Measurements from ENCODE around the gene BATF.
A peak's percentile ranks its signal among the peaks of the same experiment; 100 is the strongest.

The BATF gene

DNA sequence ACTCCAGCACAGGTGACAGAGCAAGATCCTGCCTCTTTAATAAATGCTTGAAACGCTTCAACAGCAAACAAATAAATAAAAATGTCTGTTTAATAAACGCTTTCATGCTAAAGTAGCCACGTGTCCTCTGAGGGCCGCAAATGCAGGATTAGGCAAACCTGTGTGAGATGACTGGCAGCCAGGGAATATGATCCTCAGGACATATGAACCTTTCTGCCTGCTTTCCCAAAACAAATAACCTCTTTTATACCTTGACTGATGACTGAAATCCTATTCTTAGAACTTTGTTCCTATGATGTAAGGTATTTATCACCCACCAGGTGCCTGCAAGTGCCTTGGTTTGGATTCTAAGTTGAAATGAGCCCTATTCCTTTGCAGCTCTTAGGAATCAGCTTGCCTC, 41.7 kb downstream of the BATF start:
- no peak for DNase-seq

GRCh38 chr14:75565056-75565455, 42.8 kb downstream of the BATF start:
- DNase-seq = no peak

- no peak for DNase-seq
These were observed 44.1 kb downstream of the BATF start for GRCh38 chr14:75566321-75566720.

- DNase-seq = no peak
These were observed 44.5 kb downstream of the BATF start for GRCh38 chr14:75566752-75567151.

- no peak for DNase-seq
These were observed 45.9 kb downstream of the BATF start for GRCh38 chr14:75568140-75568539.

DNA sequence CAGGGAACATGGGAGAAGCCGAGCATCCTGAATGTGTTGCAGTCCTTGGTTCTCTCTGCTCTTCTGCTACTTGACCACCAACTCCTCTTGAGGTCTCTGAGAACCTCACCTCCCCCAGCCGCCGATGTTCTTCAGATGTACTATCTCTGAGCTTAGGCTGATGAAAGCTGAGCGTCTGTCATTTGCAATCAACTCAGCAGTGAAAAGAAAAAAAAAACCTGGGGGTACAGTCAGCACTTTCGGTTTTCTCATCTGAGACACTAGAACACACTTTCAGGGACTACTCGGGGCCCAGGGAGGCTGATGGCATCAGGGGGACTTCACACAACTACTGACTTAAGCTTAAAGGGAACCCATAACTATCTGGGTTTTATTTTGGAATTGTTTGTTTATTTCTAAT, 46.5 kb downstream of the BATF start:
- no peak for DNase-seq

DNA sequence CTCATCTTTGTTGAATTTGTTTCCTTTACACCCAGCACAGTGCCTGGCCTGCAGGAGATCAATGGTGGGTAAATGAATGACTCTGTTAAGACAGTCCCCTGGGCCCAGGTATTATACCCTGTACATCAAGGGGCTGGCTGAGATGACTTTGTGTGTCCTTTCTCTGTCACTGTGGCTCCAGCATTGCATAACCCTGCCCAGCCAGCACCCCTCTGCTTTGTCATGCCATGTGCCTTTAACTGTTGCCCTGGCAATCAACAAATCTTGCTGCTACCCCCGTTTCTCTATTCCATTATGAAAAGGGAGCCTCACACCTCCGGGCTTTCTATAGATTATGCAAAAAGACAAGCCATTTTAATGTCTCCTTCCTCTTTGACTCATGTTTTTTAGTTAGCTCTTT, 48.5 kb downstream of the BATF start:
- DNase-seq = no peak

GRCh38 chr14:75572104-75572503, 49.8 kb downstream of the BATF start:
- DNase-seq = no peak

DNA sequence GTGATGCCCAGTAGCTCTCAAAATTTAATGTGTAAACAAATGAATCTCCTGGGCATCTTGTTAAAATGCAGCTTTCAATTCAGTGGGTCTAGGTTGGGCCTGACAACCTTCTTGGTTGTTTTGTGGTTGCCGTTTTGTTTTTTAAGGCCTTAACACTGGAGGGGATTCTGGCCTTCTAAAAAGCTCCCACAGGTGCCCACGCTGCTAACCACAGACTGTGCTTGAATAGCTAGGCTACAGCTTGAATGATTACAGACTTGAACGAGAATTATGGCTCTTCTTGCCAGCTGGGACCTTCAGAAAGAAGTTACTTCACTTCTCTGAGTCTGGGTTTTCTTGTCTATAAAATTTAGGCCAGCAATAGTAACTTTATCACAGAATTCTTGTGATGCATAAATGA, 54.8 kb downstream of the BATF start:
- no peak for DNase-seq

DNA sequence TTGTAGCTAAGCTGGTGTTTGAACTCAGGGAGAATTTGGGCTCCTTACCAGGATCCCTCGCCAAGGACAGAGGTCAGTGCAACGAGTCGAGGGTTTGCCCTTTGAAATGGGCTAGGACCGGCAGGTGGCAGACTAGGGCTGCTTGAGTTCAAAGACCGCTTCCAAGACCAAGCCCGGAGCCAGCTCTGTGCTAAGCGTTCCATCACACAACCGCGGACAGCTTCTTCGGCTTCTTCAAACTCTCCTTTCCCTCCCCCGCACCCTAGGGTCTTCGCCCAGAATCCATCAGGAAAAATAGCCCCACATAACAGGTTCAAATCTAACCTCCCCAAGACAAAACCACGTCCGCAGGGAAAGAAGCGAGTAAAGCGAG, 55.4 kb downstream of the BATF start:
- peak in 1 of 2 experiments; percentile 8 for DNase-seq

DNA sequence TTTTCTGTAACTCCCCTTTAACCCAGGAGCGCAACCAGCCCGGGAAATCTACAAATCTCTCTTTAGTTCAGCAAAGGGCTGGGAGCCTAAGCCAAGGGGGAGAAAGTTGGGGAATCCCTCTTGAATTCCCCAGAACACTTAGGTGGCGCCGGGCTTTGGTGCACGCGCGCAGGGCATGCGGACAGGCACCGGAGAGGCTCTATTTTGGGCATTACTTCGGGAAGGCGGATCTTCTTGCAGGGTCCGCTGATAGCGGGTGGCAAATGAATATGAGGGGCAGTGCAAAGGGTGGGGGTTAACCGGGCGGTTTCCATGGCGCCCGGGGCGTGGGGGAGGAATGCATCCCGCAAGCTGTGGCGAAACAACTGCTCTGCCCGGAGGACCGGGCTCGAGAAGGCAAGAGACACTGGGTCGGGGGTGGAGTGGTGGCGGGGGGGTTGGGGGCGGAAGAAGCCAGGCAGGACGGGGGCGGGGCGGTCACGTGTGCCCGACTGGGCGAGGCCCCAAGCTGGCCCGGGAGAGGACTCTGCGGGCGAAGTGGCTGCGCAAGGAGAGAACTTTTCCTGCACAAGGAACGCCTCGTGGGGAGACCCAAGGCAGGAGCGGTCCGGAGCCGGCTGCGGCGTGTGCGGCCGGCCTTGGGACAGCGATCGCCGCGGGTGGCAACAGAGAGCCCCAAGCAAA, 56.0 kb downstream of the BATF start, which contains the start of gene FLVCR2:
Gene FLVCR2 (plus strand): TSS at position 519 of the 684 bp plus-strand sequence. CDS start 353 bp downstream, outside the sequence.
- DNase-seq = no peak

DNA sequence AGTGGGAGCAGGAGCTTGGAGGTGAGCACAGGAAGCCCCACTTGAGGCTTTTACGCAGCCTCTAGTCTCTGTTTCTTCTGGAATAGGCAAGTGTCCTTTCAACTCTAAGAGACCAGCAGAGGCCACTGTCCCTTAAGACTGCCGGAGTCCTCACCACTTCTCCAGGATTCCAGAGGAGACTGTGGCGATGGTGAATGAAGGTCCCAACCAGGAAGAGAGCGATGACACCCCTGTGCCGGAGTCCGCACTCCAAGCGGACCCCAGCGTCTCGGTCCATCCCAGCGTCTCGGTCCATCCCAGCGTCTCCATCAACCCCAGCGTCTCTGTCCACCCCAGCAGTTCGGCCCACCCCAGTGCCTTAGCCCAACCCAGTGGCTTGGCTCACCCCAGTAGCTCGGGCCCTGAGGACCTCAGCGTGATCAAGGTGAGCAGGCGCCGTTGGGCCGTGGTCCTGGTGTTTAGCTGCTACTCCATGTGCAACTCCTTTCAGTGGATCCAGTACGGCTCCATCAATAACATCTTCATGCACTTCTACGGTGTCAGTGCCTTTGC, 56.6 kb downstream of the BATF start:
- DNase-seq = no peak

GRCh38 chr14:75579338-75579864, 57.1 kb downstream of the BATF start:
- DNase-seq = no peak

DNA sequence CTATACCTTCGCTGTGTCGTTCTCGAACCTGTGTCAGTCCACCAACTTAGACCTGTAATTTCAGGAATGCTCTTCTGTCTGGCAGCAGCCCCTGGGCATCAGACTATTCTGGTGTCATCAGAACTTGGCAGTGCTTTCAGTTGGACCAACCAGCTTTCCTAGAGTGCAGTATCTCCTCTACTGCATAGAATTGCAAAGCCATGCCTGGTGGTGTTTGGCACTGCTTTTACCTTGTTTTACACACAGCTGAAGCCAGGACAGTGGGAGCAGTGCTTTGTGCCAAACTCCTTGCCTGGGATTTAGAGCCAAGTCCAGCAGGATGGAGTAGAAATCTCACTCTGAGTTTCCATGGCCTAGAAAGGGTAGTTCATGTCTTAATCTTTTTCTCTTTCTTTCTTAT, 57.6 kb downstream of the BATF start:
- no peak for DNase-seq

DNA sequence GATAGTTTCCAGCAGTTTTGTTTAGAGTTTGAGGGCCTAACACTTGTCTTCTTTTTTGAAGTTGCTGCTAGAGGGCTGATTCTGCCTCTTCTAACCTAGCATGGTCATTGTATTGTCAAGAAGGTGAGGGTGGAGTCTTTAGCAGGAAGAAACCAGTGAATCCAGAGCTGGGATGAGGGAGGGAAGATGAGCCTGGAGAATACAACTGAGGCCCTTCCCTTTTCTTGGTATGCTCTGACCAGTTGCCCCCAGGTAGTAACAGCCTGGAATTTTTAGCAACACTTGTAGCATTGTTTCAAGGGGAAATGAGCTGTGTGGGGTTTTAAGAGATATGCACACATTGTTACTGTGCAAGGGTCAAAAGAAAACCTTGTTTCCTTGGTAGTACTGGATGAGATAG, 65.1 kb downstream of the BATF start:
- DNase-seq = no peak

DNA sequence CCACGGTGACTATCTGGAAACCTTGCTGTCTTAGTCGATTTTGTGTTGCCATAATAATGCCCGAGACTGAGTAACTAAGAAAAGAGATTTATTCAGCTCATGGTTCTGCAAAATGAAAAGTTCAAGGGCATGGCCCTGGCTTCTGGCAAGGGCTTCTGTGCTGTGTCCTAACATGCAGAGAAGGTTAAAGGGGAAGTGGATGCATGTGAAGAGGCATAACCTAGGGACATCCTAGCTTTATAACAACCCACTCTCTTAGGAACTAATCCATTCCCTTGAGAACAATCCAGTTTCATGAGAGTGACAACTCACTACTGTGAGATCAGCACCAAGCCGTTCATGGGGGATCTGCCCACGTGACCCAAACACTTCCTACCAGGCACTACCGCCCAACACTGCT, 67.7 kb downstream of the BATF start:
- DNase-seq = no peak

DNA sequence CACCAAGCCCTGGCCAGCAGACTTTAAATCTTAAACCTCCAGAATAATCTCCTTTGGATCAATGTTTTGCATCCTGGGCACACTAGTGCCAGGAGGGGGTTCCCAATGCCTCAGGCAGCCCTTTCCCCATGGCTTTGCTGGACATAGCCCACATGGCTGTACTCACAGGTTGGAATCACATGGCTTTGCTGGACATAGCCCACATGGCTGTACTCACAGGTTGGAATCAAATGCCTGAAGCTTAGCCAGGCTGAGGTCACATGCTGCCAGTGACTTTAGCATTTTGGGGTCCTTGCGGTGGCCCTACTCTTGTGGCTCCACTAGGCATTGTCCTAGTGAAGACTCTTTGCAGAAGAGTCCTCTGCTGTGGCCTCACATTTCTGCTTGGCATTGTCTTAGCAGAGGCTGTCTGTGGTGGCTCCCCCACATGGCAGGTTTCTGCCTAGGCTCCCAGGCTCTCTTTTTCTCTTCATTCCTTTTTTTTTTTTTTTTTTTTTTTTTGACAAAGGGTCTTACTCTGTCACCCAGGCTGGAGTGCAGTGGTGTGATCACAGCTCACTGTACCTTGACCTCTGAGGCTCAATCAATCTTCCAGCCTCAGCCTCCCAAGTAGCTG, 69.2 kb downstream of the BATF start:
- no peak for DNase-seq

GRCh38 chr14:75591987-75592575, 69.8 kb downstream of the BATF start:
- DNase-seq = no peak

DNA sequence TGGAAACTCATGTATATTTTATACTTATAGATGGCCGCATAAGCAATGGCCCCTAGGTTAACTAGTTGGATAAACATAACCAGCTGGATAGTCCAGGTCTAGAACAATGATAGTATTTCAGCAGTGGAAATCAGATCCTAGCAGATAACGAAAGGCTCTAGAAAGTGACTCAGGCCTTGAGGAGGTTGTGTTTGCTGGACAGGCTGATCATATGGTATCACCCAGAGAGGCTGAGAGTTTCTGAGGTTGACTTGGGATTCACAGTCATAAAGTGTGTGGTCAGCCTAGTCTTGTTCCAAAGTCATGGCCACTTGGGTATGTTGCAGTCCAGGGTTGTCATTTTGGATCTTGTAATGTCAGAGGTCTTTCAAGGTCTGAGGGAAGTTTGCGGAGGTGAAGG, 73.0 kb downstream of the BATF start:
- no peak for DNase-seq
